Memory B cell (primary cell): ENCODE data around the gene EIF5AL1.

Experiments
- ATAC-seq: fragments of 150-1000 bp; cut with Tn5 transposase; 2 replicates; pipeline ENCODE4 v1.10.0; 2021; ENCODE audit warnings: low read depth, mild to moderate bottlenecking, moderate library complexity
- DNase-seq, 2 donors: peaks; one replicate each; pipeline ENCODE4 v3.0.0; 2022; ENCODE audit warnings: low spot score in 2 of 2
- H3K27ac Mint-ChIP-seq: one replicate; pipeline ENCODE4 v1.8.0; 2022; ENCODE audit warnings: mild to moderate bottlenecking, moderate library complexity, mixed read lengths
- H3K27me3 Mint-ChIP-seq: one replicate; pipeline ENCODE4 v1.8.0; 2022; ENCODE audit warnings: mixed read lengths
- H3K36me3 Mint-ChIP-seq: one replicate; pipeline ENCODE4 v1.8.0; 2022; ENCODE audit warnings: mild to moderate bottlenecking, mixed read lengths
- H3K4me1 Mint-ChIP-seq: one replicate; pipeline ENCODE4 v1.8.0; 2022; ENCODE audit warnings: mixed read lengths
- H3K4me3 Mint-ChIP-seq: one replicate; pipeline ENCODE4 v1.8.0; 2022; ENCODE audit warnings: mild to moderate bottlenecking, moderate library complexity, mixed read lengths
- H3K9me3 Mint-ChIP-seq: one replicate; pipeline ENCODE4 v1.8.0; 2022; ENCODE audit warnings: mixed read lengths

The EIF5AL1 gene

DNA sequence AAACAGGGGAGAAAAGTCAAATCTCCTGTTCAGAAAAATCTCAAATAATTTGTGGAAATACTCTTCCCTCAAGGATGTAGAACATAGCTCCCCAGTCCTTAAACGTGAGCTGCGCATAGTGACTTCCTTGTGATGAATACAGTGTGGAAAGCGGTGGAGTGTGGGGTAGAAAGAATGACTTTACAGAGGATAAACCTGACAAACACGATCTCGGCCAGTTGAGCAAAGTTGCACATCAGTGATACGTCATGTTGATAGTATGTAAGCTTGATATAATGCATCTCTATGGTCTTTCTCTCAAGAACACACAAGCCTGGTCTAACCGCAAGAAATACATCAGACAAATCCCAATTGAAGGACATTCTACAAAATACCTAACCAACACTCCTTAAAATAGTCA lies 34.9 kb upstream of the EIF5AL1 start:
- ATAC-seq: no peak
- Mint-ChIP-seq H3K36me3 (no peaks in the 10 kb centered on the region), H3K9me3 (peaks cover 6% of the 10 kb centered on the region)

DNA sequence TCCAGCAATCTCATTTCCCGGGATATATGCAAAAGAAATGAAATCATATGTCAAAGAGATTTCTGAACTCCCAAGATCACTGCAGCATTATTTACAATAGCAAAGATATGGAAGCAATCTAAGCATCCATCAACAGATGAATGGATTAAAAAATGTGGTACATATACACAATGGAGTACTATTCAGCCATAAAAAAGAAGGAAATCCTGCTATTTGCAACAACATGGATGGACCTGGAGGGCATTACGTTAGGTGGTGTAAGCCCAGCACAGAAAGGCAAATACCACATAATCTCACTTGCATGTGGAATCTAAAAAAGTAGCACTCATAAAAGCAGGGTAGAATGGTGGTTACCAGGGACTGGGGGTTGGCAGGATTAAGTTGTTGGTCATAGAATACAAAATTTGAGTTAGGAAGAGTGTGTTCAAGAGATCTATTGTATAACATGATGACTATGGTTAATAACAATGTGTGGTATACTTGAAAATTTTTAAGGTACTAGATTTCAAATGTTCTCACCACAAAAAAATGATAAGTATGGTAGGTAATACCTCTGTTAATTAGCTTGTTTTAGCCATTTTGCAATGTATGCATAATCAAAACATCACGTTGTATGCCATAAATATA lies 32.9 kb upstream of the EIF5AL1 start:
- Mint-ChIP-seq H3K4me3 (no peak overlapping the region), H3K27ac (no peak overlapping the region), H3K9me3 (peaks cover 6% of the 10 kb centered on the region), H3K36me3 (no peaks in the 10 kb centered on the region), H3K27me3 (peaks cover 13% of the 10 kb centered on the region), H3K4me1 (no peaks in the 10 kb centered on the region)
- ATAC-seq (no peak), DNase-seq (no peak)

More for the DNA sequence above, 34.9 kb upstream of the EIF5AL1 start:
- DNase-seq: no peak
- Mint-ChIP-seq H3K4me1 (no peaks in the 10 kb centered on the region), H3K27me3 (peaks cover 15% of the 10 kb centered on the region), H3K4me3 (no peak overlapping the region), H3K27ac (no peak overlapping the region)

- Mint-ChIP-seq H3K36me3 (no peaks in the 10 kb centered on the region), H3K9me3 (peaks cover 6% of the 10 kb centered on the region), H3K27ac (no peak overlapping the region), H3K27me3 (peaks cover 6% of the 10 kb centered on the region), H3K4me3 (no peak overlapping the region), H3K4me1 (no peaks in the 10 kb centered on the region)
- no peak for ATAC-seq
- DNase-seq: no peak
These were observed 30.0 kb upstream of the EIF5AL1 start for GRCh38 chr10:79482304-79482703.

DNA sequence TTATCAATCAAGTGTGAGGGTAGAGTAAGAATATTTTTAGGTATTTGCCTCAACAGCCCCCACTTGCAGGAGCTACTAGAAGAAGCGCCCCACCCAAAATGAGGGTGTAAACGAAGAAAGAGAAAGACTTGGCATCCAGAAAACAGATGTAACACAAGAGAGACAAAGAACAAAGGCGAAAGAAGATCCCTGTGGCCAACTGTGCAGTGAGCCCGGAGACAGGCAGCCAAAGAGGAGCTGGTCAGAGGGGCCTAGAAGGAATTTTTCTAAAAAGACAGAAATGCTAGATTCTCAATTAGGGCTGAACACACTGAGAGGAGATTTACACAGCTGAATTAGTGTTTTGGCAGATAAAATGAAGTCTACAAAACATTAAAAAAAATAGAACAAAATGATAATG lies 29.6 kb upstream of the EIF5AL1 start:
- ATAC-seq (no peak), DNase-seq (no peak)
- Mint-ChIP-seq H3K27ac (no peak overlapping the region), H3K4me1 (no peaks in the 10 kb centered on the region), H3K9me3 (peaks cover 6% of the 10 kb centered on the region), H3K27me3 (peaks cover 3% of the 10 kb centered on the region), H3K4me3 (no peak overlapping the region), H3K36me3 (no peaks in the 10 kb centered on the region)

DNA sequence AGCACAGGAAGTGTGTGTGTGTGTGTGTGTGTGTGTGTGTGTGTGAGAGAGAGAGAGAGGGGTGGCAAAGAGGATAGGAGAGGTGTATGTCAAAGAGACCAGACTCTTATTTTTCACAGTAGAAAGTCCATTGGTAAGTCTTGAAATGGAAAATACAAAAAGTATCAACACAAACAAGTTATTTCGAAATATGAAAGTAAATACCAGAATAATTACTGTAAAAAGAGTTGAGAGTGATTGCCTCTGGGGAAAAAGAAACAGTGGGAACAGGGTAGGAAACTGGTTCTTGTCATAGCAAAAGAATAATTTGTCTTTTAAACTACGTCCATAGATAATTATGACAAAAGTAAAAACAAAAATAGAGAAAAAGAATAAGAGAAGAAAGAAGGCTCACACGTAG lies 29.0 kb upstream of the EIF5AL1 start:
- peaks cover 6% of the 10 kb centered on the region for H3K9me3 Mint-ChIP-seq

GRCh38 chr10:79483948-79484347 lies 28.4 kb upstream of the EIF5AL1 start:
- ATAC-seq (no peak), DNase-seq (no peak)
- Mint-ChIP-seq H3K27me3 (peaks cover 3% of the 10 kb centered on the region), H3K36me3 (no peaks in the 10 kb centered on the region), H3K4me1 (no peaks in the 10 kb centered on the region), H3K27ac (no peak overlapping the region), H3K4me3 (no peak overlapping the region), H3K9me3 (peaks cover 6% of the 10 kb centered on the region)

More for the DNA sequence above, 29.0 kb upstream of the EIF5AL1 start:
- H3K27ac Mint-ChIP-seq: no peak overlapping the region
- no peaks in the 10 kb centered on the region for H3K4me1 Mint-ChIP-seq
- peaks cover 3% of the 10 kb centered on the region for H3K27me3 Mint-ChIP-seq
- ATAC-seq (no peak), DNase-seq (no peak)
- H3K36me3 Mint-ChIP-seq: no peaks in the 10 kb centered on the region
- no peak overlapping the region for H3K4me3 Mint-ChIP-seq

- Mint-ChIP-seq H3K4me1 (no peaks in the 10 kb centered on the region), H3K9me3 (peaks cover 2% of the 10 kb centered on the region), H3K27ac (no peak overlapping the region), H3K27me3 (no peaks in the 10 kb centered on the region), H3K36me3 (no peaks in the 10 kb centered on the region), H3K4me3 (no peak overlapping the region)
- DNase-seq: no peak
- no peak for ATAC-seq
These were observed 27.9 kb upstream of the EIF5AL1 start for GRCh38 chr10:79484476-79484875.

GRCh38 chr10:79487296-79488194 lies 24.8 kb upstream of the EIF5AL1 start:
- H3K36me3 Mint-ChIP-seq: no peaks in the 10 kb centered on the region

GRCh38 chr10:79488336-79488735 lies 24.0 kb upstream of the EIF5AL1 start:
- no peak overlapping the region for H3K4me3 Mint-ChIP-seq
- no peaks in the 10 kb centered on the region for H3K9me3 Mint-ChIP-seq
- ATAC-seq (no peak), DNase-seq (no peak)
- no peaks in the 10 kb centered on the region for H3K36me3 Mint-ChIP-seq
- H3K27ac Mint-ChIP-seq: no peak overlapping the region
- peaks cover 1% of the 10 kb centered on the region for H3K27me3 Mint-ChIP-seq
- peaks cover 3% of the 10 kb centered on the region for H3K4me1 Mint-ChIP-seq

More at GRCh38 chr10:79487296-79488194, 24.8 kb upstream of the EIF5AL1 start:
- peaks cover 3% of the 10 kb centered on the region for H3K4me1 Mint-ChIP-seq
- no peaks in the 10 kb centered on the region for H3K9me3 Mint-ChIP-seq
- H3K4me3 Mint-ChIP-seq: no peak overlapping the region
- peaks cover 1% of the 10 kb centered on the region for H3K27me3 Mint-ChIP-seq
- DNase-seq: peak; percentile 28 to 37
- ATAC-seq: peak; percentile 66
- H3K27ac Mint-ChIP-seq: no peak overlapping the region

- Mint-ChIP-seq H3K4me1 (peaks cover 3% of the 10 kb centered on the region), H3K4me3 (no peak overlapping the region), H3K9me3 (no peaks in the 10 kb centered on the region), H3K36me3 (no peaks in the 10 kb centered on the region), H3K27ac (no peak overlapping the region), H3K27me3 (peaks cover 4% of the 10 kb centered on the region)
- no peak for ATAC-seq
- DNase-seq: no peak
These were observed 23.5 kb upstream of the EIF5AL1 start for GRCh38 chr10:79488870-79489269.

GRCh38 chr10:79490400-79491142 lies 21.8 kb upstream of the EIF5AL1 start:
- H3K27ac Mint-ChIP-seq: no peak overlapping the region
- H3K4me3 Mint-ChIP-seq: no peak overlapping the region

DNA sequence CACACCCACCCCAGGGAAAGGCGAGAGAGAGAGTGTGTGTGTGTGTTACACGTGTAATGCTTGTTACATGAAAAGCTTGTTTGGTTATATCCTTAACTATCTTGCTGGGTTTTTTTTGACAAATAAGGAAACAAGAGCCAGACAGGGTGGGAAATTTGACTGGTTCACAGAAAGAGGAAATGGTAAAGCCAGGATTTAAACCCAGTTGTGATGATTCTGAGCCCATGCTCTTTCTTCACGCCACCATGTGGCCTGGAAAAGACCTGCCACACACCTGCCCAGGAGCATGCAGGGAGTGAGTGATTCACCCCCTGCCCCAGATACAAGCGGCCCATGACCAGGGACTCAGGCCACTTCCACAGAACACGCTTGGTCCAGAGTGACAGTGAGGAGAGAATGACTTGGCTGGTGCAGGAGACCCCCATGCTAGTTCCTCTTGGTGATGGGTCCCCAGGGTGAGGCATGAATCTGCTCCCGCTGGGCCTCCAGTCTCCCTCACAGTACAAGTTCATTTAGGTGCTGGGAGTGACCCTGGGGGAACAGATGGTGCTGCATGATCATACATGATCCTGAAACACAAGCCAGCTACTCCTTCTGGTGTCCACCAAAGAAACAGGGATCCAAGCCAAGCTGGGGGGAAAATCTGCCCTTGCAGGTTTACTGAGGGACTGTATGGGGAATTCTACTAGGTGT lies 21.0 kb upstream of the EIF5AL1 start:
- Mint-ChIP-seq H3K4me3 (no peak overlapping the region), H3K36me3 (no peaks in the 10 kb centered on the region), H3K27me3 (peaks cover 11% of the 10 kb centered on the region), H3K27ac (no peak overlapping the region), H3K4me1 (peaks cover 5% of the 10 kb centered on the region), H3K9me3 (no peaks in the 10 kb centered on the region)
- no peak for DNase-seq
- ATAC-seq: no peak

More at GRCh38 chr10:79490400-79491142, 21.8 kb upstream of the EIF5AL1 start:
- peaks cover 8% of the 10 kb centered on the region for H3K27me3 Mint-ChIP-seq
- peaks cover 5% of the 10 kb centered on the region for H3K4me1 Mint-ChIP-seq
- ATAC-seq: no peak
- H3K36me3 Mint-ChIP-seq: no peaks in the 10 kb centered on the region
- no peaks in the 10 kb centered on the region for H3K9me3 Mint-ChIP-seq
- no peak for DNase-seq

DNA sequence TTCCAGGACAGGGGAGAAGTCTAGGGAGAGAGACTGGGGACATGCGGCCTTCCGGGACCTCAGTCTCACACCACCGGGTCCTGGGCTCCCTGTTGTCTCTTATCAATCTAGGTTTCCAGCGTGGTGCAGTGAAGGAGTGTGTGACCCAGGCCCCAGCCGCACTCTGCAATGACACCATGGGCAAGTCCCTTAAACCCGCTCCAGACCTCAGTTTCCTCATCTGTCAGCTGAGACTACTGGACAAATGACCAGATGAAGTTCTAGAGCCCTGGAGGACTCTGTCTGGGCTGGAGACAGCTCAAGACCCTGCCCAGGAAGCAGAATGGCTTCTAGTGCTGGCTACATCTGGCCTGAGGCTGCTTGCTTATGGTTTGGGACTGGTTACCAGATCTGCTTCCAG lies 20.1 kb upstream of the EIF5AL1 start:
- no peaks in the 10 kb centered on the region for H3K9me3 Mint-ChIP-seq
- H3K36me3 Mint-ChIP-seq: no peaks in the 10 kb centered on the region
- H3K4me1 Mint-ChIP-seq: peaks cover 5% of the 10 kb centered on the region
- ATAC-seq (no peak), DNase-seq (no peak)
- H3K4me3 Mint-ChIP-seq: no peak overlapping the region
- peaks cover 12% of the 10 kb centered on the region for H3K27me3 Mint-ChIP-seq
- H3K27ac Mint-ChIP-seq: no peak overlapping the region
